Ascending aorta (tissue), 2 donors: ENCODE measurements around the gene GALNT18. TPM values are rescaled to one million over a fixed set of nuclear protein-coding genes. Genes with fewer than 3 reads are reported as not detected.

Experiments
- DNase-seq, 2 donors: peaks; one replicate each; pipeline ENCODE4 v3.0.0-alpha.2; 2019; ENCODE audit warnings: low spot score in 2 of 2
- H3K27ac ChIP-seq, 2 donors: fragments of 200-600 bp; sonication (generic); one replicate each; pipeline ENCODE4 v1.5.1; 2016 to 2017; ENCODE audit warnings: mild to moderate bottlenecking in 1 of 2
- H3K27me3 ChIP-seq: fragments of 200-600 bp; sonication (generic); one replicate; pipeline ENCODE4 v1.5.1; 2017
- H3K36me3 ChIP-seq, 2 donors: fragments of 200-600 bp; sonication (generic); one replicate each; pipeline ENCODE4 v1.5.1; 2016
- H3K4me1 ChIP-seq, 2 donors: fragments of 200-600 bp; sonication (generic); one replicate each; pipeline ENCODE4 v1.5.1; 2016 to 2017; ENCODE audit warnings: mild to moderate bottlenecking in 1 of 2
- H3K4me3 ChIP-seq, 2 donors: fragments of 200-600 bp; sonication (generic); one replicate each; pipeline ENCODE4 v1.5.1; 2016 to 2017; ENCODE audit warnings: mild to moderate bottlenecking in 1 of 2
- H3K9me3 ChIP-seq, 2 donors: fragments of 200-600 bp; sonication (generic); one replicate each; pipeline ENCODE4 v1.5.1; 2016
- intact Hi-C: fragments of 100-400 bp; cut with DNase I; formaldehyde crosslinking; loops from one replicate; pipeline ENCODE4 v1.15.1; 2023
- total RNA-seq: library from RNA; depleted of rRNA; stranded (reverse); fragments of >200 nt; gene quantifications from one replicate; pipeline ENCODE4 v1.1.0, GENCODE V29; 2016
- TF ChIP-seq, protein P1 (sequence below), 3 experiments: fragments of 200-600 bp in 2 of 3; fragments of 450-650 bp in 1 of 3; sonication (generic) in 2 of 3; IDR thresholded peaks; one replicate each; pipeline ENCODE4 v1.5.1; 2016 to 2019; ENCODE audit warnings: antibody characterized with exemption in 3 of 3, mild to moderate bottlenecking in 1 of 3, moderate library complexity in 1 of 3

Gene GALNT18
- total RNA-seq, 1 donor from 2014 or later, result 53.5 TPM

GRCh38 chr11:11472106-11472505 lies 149.7 kb downstream of the GALNT18 start:
- Histone ChIP-seq H3K9me3 (no peaks in the 10 kb centered on the region), H3K4me3 (no peak overlapping the region), H3K27me3 (no peaks in the 10 kb centered on the region), H3K4me1 (peaks cover 3 to 12% of the 10 kb centered on the region in 2 donors), H3K36me3 (no peaks in the 10 kb centered on the region), H3K27ac (no peak overlapping the region)
- intact Hi-C loops, result loop anchor here (5.0 kb wide), 1 partner anchor 60 kb away; no protein-coding TSS in a partner anchor
- DNase-seq, result no peak
- TF ChIP-seq, protein P1, sequence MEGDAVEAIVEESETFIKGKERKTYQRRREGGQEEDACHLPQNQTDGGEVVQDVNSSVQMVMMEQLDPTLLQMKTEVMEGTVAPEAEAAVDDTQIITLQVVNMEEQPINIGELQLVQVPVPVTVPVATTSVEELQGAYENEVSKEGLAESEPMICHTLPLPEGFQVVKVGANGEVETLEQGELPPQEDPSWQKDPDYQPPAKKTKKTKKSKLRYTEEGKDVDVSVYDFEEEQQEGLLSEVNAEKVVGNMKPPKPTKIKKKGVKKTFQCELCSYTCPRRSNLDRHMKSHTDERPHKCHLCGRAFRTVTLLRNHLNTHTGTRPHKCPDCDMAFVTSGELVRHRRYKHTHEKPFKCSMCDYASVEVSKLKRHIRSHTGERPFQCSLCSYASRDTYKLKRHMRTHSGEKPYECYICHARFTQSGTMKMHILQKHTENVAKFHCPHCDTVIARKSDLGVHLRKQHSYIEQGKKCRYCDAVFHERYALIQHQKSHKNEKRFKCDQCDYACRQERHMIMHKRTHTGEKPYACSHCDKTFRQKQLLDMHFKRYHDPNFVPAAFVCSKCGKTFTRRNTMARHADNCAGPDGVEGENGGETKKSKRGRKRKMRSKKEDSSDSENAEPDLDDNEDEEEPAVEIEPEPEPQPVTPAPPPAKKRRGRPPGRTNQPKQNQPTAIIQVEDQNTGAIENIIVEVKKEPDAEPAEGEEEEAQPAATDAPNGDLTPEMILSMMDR (IDR thresholded peaks at IDR 0.05), result no peak

DNA sequence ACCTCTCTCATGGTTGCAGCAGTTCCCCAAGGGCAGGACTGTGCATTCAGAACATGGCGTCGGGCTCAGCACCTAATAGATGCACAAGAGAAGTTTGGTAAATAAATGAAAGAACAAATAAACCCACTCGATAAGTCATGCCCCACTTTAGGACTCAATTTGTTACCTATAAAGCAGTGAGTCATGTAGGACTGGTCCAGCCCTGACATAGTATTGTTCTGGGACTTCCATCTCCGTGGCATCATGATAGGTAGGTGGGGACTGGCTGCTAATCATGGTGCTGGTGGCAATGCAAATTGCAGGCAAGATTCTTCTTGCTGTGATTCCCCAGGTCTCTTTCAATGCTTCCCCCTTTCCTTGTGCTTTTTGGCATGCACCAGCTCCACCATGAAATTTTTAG lies 150.6 kb downstream of the GALNT18 start:
- Histone ChIP-seq H3K9me3 (no peaks in the 10 kb centered on the region), H3K27ac (no peak overlapping the region), H3K36me3 (no peaks in the 10 kb centered on the region), H3K4me1 (peaks cover 3 to 12% of the 10 kb centered on the region in 2 donors), H3K27me3 (no peaks in the 10 kb centered on the region), H3K4me3 (no peak overlapping the region)
- DNase-seq, result no peak
- TF ChIP-seq, protein P1 (IDR thresholded peaks at IDR 0.05), result no peak
- intact Hi-C loops, result loop anchor here (5.0 kb wide), 1 partner anchor 61 kb away; no protein-coding TSS in a partner anchor

- no peak for DNase-seq
- H3K36me3 ChIP-seq, result no peaks in the 10 kb centered on the region
- H3K27ac ChIP-seq, result peak overlapping the region; percentile 34 to 35
- peaks cover 3 to 15% of the 10 kb centered on the region in 2 donors for H3K4me1 ChIP-seq
- H3K4me3 ChIP-seq, result no peak overlapping the region
- TF ChIP-seq, protein P1 (IDR thresholded peaks at IDR 0.05), result no peak
- no peaks in the 10 kb centered on the region for H3K27me3 ChIP-seq
- H3K9me3 ChIP-seq, result no peaks in the 10 kb centered on the region
- intact Hi-C loops, result no loop called here
These were observed 152.9 kb downstream of the GALNT18 start for GRCh38 chr11:11468954-11469353.

DNA sequence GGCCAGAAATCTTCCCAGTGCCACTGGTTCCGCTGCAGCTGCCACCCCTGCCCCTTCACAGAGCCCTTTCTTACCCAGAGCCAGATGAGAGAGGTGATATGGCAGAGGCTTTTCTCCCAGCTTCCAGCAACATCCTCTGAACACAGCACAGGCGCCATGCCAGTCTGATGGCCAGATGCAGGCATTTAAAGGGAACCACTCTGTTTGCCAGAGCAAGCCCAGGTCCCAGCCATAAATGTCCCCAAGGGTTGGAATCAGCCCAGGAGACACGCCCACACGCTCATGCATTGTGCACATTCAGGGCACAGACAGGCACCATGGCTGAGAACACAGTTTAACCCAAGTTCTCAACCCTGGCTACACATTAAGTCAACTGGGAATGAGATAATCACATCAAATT lies 154.5 kb downstream of the GALNT18 start:
- Histone ChIP-seq H3K9me3 (no peaks in the 10 kb centered on the region), H3K27me3 (no peaks in the 10 kb centered on the region), H3K27ac (no peak overlapping the region), H3K4me1 (peaks cover 3 to 17% of the 10 kb centered on the region in 2 donors), H3K4me3 (no peak overlapping the region), H3K36me3 (no peaks in the 10 kb centered on the region)
- intact Hi-C loops, result no loop called here
- no peak for DNase-seq
- TF ChIP-seq, protein P1 (IDR thresholded peaks at IDR 0.05), result no peak

GRCh38 chr11:11464555-11464954 lies 157.2 kb downstream of the GALNT18 start:
- no peak overlapping the region for H3K27ac ChIP-seq
- no peaks in the 10 kb centered on the region for H3K27me3 ChIP-seq
- peaks cover 3 to 33% of the 10 kb centered on the region in 2 donors for H3K4me1 ChIP-seq
- TF ChIP-seq, protein P1 (IDR thresholded peaks at IDR 0.05), result no peak
- no peaks in the 10 kb centered on the region for H3K9me3 ChIP-seq
- H3K36me3 ChIP-seq, result no peaks in the 10 kb centered on the region
- no peak for DNase-seq
- intact Hi-C loops, result no loop called here
- H3K4me3 ChIP-seq, result no peak overlapping the region

- no peaks in the 10 kb centered on the region for H3K27me3 ChIP-seq
- no peaks in the 10 kb centered on the region for H3K36me3 ChIP-seq
- peaks cover 0 to 21% of the 10 kb centered on the region in 2 donors for H3K4me1 ChIP-seq
- H3K4me3 ChIP-seq, result no peak overlapping the region
- no peaks in the 10 kb centered on the region for H3K9me3 ChIP-seq
- intact Hi-C loops, result no loop called here
- no peak for DNase-seq
- TF ChIP-seq, protein P1 (IDR thresholded peaks at IDR 0.05), result no peak
- no peak overlapping the region for H3K27ac ChIP-seq
These were observed 158.4 kb downstream of the GALNT18 start for GRCh38 chr11:11463405-11463804.
